ENCODE results near the gene ACSM2B.
"Not testable (repeated sequence)": the region's sequence is repeated elsewhere in the genome, so short reads cannot be mapped to it uniquely, and the experiment has no call there.

The ACSM2B gene

DNA sequence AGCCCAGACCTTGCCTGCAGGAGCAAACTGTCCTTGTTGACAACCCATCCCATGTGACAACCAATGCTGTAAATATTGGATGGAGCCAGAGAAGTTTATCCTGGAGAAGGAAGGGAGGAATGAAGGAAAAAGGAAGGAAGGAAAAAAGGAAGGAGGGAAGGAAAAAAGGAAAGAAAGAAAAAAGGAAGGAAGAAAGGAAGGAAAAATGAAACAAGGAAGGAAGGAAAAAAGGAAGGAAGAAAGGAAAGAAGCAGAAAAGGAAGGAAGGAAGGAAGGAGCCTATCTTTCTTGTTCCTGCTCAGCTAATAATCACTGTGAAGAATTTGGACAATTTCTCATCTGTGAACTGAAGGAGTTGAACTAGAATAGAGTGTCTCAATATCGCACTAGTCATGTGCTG, 56.1 kb downstream of the ACSM2B start:
- no peak for DNase-seq

- no peak for DNase-seq
Observed at GRCh38 chr16:20519231-20519630, 56.9 kb downstream of the ACSM2B start.

DNA sequence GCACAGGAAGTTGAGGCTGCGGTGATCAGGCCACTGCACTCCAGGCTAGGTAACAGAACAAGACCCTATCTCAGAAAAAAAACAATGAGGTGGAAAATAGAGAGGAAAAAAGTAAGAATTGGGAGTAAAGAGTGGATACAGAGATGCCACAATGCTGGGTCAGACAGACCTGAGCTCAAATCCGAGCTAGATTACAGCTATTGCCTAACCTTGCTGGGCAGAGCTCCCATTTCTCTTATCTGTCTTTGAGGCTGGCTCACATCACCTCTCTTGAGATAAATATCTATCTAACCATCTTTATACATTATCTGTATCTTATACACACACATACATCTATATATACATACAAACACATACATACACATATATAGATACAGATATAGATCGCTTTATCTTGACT, 59.0 kb downstream of the ACSM2B start:
- DNase-seq = no peak

GRCh38 chr16:20515688-20516090, 60.5 kb downstream of the ACSM2B start:
- DNase-seq = no peak

DNA sequence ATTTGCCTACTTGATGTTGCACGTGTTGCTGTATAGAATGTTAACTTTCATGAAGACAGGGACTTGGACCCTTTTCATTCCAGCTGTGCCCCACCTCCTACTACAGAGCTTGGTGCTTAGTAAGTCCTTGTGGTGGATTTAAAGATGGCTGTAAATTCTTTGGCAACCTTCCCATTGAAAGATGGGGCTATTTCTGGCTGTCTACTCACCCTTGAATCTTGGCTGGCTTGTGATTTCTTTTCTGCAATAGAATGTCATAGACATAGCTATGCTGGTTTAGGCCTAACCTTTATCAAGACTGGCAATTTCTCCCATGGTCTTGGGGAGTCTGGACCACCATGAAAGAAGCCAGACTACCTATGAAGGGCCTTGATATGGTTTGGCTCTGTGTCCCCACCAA, 65.8 kb downstream of the ACSM2B start:
- no peak for DNase-seq

- DNase-seq = no peak
Observed at GRCh38 chr16:20507280-20507679, 68.9 kb downstream of the ACSM2B start.

GRCh38 chr16:20504418-20504817, 71.7 kb downstream of the ACSM2B start:
- DNase-seq = no peak

GRCh38 chr16:20491448-20491847, 84.7 kb downstream of the ACSM2B start:
- DNase-seq = not testable (repeated sequence)

DNA sequence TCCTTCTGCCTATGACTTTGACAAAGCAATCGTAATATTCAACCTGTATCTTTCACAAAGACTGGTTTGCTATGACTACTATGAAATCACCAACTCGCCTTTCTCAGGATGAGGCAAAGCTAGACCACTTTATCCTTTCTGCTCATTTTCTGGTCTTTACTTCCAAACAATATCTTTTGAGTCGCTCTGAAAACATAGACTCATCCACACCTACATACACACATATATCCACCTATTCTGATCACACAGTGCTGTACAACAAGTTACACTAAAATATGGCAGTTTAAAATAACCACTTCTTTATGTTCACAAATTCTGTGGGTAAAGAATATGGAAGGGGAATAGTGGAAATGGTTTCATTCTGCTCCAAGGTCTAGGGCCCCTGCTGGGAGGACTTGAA, 85.2 kb downstream of the ACSM2B start:
- not testable (repeated sequence) for DNase-seq

All from islet precursor cell (in vitro differentiated cells).